ENCODE results near the gene LGALS9. TPM values are rescaled to one million over a fixed set of nuclear protein-coding genes. Genes with fewer than 3 reads are reported as not detected.
"Not testable (repeated sequence)": the region's sequence is repeated elsewhere in the genome, so short reads cannot be mapped to it uniquely, and the experiment has no call there.

LGALS9 gene
- total and polyA plus RNA-seq, 7 experiments from 2014 or later: 11.0 to 198 (median 15.0) TPM

GRCh38 chr17:27638415-27638914 is 7.5 kb downstream of the LGALS9 start:
- CTCF ChIA-PET; H3K4me1 ChIP-seq (ENCODE audit: control insufficient read depth in 2 of 2, insufficient read depth in 2 of 2, low read length in 2 of 2); H3K4me3 ChIP-seq (ENCODE audit: low read length); POLR2A ChIA-PET; H3K9me3 Mint-ChIP-seq; H3K9me3 ChIP-seq (ENCODE audit: control insufficient read depth in 2 of 3, low read length in 3 of 3); H3K4me3 Mint-ChIP-seq; H3K27ac ChIP-seq (ENCODE audit: low read depth, low read length); ATAC-seq; H3K27me3 Mint-ChIP-seq; H3K27ac Mint-ChIP-seq; DNase-seq; H3K27me3 ChIP-seq (ENCODE audit: control insufficient read depth in 2 of 2, insufficient read depth in 2 of 2, low read length in 2 of 2): not testable (repeated sequence)
- intact Hi-C loops (cut with micrococcal nuclease): loop anchor here in 1 of 2 donors (10.0 kb wide), 1 partner anchor 184 kb away; the partner anchor contains the start of gene KSR1
- peaks cover 0 to 25% (median 4%) of the 10 kb centered on the region in 3 experiments for H3K36me3 ChIP-seq (ENCODE audit: control insufficient read depth in 2 of 3, insufficient read depth in 3 of 3, low read length in 3 of 3)
- peaks cover 3 to 24% (median 13%) of the 10 kb centered on the region in 5 donors for H3K36me3 Mint-ChIP-seq
- H3K4me1 Mint-ChIP-seq: peaks cover 13 to 22% (median 16%) of the 10 kb centered on the region in 7 donors

GRCh38 chr17:27640790-27641189 is 9.8 kb downstream of the LGALS9 start:
- ChIA-PET CTCF (no interaction called here), POLR2A (no interaction called here)
- H3K4me1 Mint-ChIP-seq: peaks cover 0 to 4% (median under 1%) of the 10 kb centered on the region in 7 donors
- H3K4me3 Mint-ChIP-seq: no peak overlapping the region
- H3K4me1 ChIP-seq (ENCODE audit: control insufficient read depth in 2 of 2, insufficient read depth in 2 of 2, low read length in 2 of 2): no peaks in the 10 kb centered on the region
- no peaks in the 10 kb centered on the region for H3K27me3 ChIP-seq (ENCODE audit: control insufficient read depth in 2 of 2, insufficient read depth in 2 of 2, low read length in 2 of 2)
- H3K9me3 ChIP-seq (ENCODE audit: control insufficient read depth in 2 of 3, low read length in 3 of 3): no peaks in the 10 kb centered on the region
- peaks cover 3 to 29% (median 11%) of the 10 kb centered on the region in 5 donors for H3K36me3 Mint-ChIP-seq
- DNase-seq: no peak
- intact Hi-C loops (cut with micrococcal nuclease): no loop called here
- no peak overlapping the region for H3K4me3 ChIP-seq (ENCODE audit: low read length)
- no peak for ATAC-seq
- no peak overlapping the region for H3K27ac Mint-ChIP-seq
- no peaks in the 10 kb centered on the region for H3K27me3 Mint-ChIP-seq
- no peak overlapping the region for H3K27ac ChIP-seq (ENCODE audit: low read depth, low read length)
- no peaks in the 10 kb centered on the region for H3K9me3 Mint-ChIP-seq
- H3K36me3 ChIP-seq (ENCODE audit: control insufficient read depth in 2 of 3, insufficient read depth in 3 of 3, low read length in 3 of 3): peaks cover 0 to 25% (median 4%) of the 10 kb centered on the region in 3 experiments

- H3K27me3 ChIP-seq (ENCODE audit: control insufficient read depth in 2 of 2, insufficient read depth in 2 of 2, low read length in 2 of 2): no peaks in the 10 kb centered on the region
- ATAC-seq: no peak
- no peak overlapping the region for H3K27ac Mint-ChIP-seq
Observed at GRCh38 chr17:27644586-27644985, 13.6 kb downstream of the LGALS9 start.

DNA sequence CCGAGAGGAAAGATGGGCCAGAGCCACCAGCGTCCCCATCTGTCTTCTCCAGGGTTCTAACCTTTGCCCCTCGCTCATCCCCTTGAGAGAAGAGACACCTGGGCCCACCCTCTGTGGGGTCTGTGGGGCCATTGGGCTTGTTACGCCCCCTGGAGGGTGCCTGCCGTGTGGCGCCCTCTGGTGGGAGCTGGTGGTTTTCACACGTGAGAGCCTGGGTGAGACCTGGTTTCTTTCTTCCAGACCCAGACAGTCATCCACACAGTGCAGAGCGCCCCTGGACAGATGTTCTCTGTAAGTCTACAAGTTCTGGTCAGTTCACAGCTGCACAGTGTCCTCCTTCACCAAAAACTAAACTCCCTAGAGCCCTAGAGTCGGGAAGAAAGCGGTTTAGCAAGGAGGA is 14.6 kb downstream of the LGALS9 start:
- intact Hi-C loops (cut with micrococcal nuclease); H3K27me3 ChIP-seq (ENCODE audit: control insufficient read depth in 2 of 2, insufficient read depth in 2 of 2, low read length in 2 of 2); POLR2A ChIA-PET; H3K27me3 Mint-ChIP-seq; CTCF ChIA-PET; H3K4me1 ChIP-seq (ENCODE audit: control insufficient read depth in 2 of 2, insufficient read depth in 2 of 2, low read length in 2 of 2); H3K9me3 ChIP-seq (ENCODE audit: control insufficient read depth in 2 of 3, low read length in 3 of 3); H3K27ac Mint-ChIP-seq; H3K4me3 ChIP-seq (ENCODE audit: low read length); H3K4me1 Mint-ChIP-seq; H3K4me3 Mint-ChIP-seq; DNase-seq; H3K9me3 Mint-ChIP-seq; H3K27ac ChIP-seq (ENCODE audit: low read depth, low read length): not testable (repeated sequence)
- H3K36me3 Mint-ChIP-seq: peaks cover 3 to 22% (median 13%) of the 10 kb centered on the region in 5 donors
- H3K36me3 ChIP-seq (ENCODE audit: control insufficient read depth in 2 of 3, insufficient read depth in 3 of 3, low read length in 3 of 3): peaks cover 0 to 25% (median 3%) of the 10 kb centered on the region in 3 experiments
- ATAC-seq: peak; percentile 75

More at GRCh38 chr17:27644586-27644985, 13.6 kb downstream of the LGALS9 start:
- Mint-ChIP-seq H3K4me1 (peaks cover 0 to 6% (median 0%) of the 10 kb centered on the region in 7 donors), H3K9me3 (no peaks in the 10 kb centered on the region), H3K4me3 (no peak overlapping the region), H3K27me3 (no peaks in the 10 kb centered on the region), H3K36me3 (peaks cover 3 to 28% (median 15%) of the 10 kb centered on the region in 5 donors)
- no peak for DNase-seq
- no peaks in the 10 kb centered on the region for H3K9me3 ChIP-seq (ENCODE audit: control insufficient read depth in 2 of 3, low read length in 3 of 3)
- peaks cover 0 to 35% (median 4%) of the 10 kb centered on the region in 3 experiments for H3K36me3 ChIP-seq (ENCODE audit: control insufficient read depth in 2 of 3, insufficient read depth in 3 of 3, low read length in 3 of 3)
- H3K27ac ChIP-seq (ENCODE audit: low read depth, low read length): no peak overlapping the region
- H3K4me3 ChIP-seq (ENCODE audit: low read length): no peak overlapping the region
- intact Hi-C loops (cut with micrococcal nuclease): no loop called here
- ChIA-PET CTCF (interaction anchor here (0.7 kb wide), 1 partner anchor 76 kb away, joined by 3 read pairs; no protein-coding TSS in a partner anchor), POLR2A (no interaction called here)
- H3K4me1 ChIP-seq (ENCODE audit: control insufficient read depth in 2 of 2, insufficient read depth in 2 of 2, low read length in 2 of 2): no peaks in the 10 kb centered on the region

DNA sequence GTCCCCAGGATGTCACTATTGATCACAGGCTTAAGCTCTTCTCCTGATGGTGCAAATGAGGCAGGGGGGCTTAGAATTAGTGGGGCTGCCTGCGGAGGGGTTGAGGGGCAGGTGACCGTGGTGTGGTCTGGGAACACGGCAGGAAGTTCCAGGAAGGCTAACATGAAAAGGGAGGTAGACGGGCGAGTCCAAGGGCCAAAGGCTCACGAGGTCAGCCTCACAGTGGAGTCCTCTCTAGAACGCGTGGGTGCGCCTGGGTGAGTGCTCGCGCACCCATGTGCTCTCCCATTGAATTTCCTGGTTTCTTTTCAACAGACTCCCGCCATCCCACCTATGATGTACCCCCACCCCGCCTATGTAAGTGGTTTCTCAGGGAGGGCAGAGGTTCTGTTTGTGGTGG is 15.2 kb downstream of the LGALS9 start:
- Histone ChIP-seq H3K4me3 (ENCODE audit: low read length) (no peak overlapping the region), H3K4me1 (ENCODE audit: control insufficient read depth in 2 of 2, insufficient read depth in 2 of 2, low read length in 2 of 2) (no peaks in the 10 kb centered on the region), H3K27ac (ENCODE audit: low read depth, low read length) (no peak overlapping the region), H3K36me3 (ENCODE audit: control insufficient read depth in 2 of 3, insufficient read depth in 3 of 3, low read length in 3 of 3) (peaks cover 0 to 20% (median 0%) of the 10 kb centered on the region in 3 experiments), H3K9me3 (ENCODE audit: control insufficient read depth in 2 of 3, low read length in 3 of 3) (no peaks in the 10 kb centered on the region), H3K27me3 (ENCODE audit: control insufficient read depth in 2 of 2, insufficient read depth in 2 of 2, low read length in 2 of 2) (no peaks in the 10 kb centered on the region)
- peaks cover 3 to 18% (median 11%) of the 10 kb centered on the region in 5 donors for H3K36me3 Mint-ChIP-seq
- H3K4me3 Mint-ChIP-seq: no peak overlapping the region
- peaks cover 0 to 6% (median 0%) of the 10 kb centered on the region in 7 donors for H3K4me1 Mint-ChIP-seq
- H3K27ac Mint-ChIP-seq: no peak overlapping the region
- intact Hi-C loops (cut with micrococcal nuclease): no loop called here
- H3K9me3 Mint-ChIP-seq: no peaks in the 10 kb centered on the region
- no peaks in the 10 kb centered on the region for H3K27me3 Mint-ChIP-seq
- ChIA-PET CTCF (no interaction called here), POLR2A (no interaction called here)
- DNase-seq: no peak
- no peak for ATAC-seq

GRCh38 chr17:27647765-27648164 is 16.8 kb downstream of the LGALS9 start:
- Mint-ChIP-seq H3K4me3 (no peak overlapping the region), H3K4me1 (peaks cover 0 to 10% (median 3%) of the 10 kb centered on the region in 7 donors), H3K9me3 (peaks cover 0 to 2% (median 0%) of the 10 kb centered on the region in 11 donors), H3K27me3 (no peaks in the 10 kb centered on the region), H3K27ac (peak overlapping the region in 1 of 9 donors; percentile 41), H3K36me3 (peaks cover 0 to 11% (median 9%) of the 10 kb centered on the region in 5 donors)
- ATAC-seq: no peak
- ChIA-PET CTCF (interaction anchor here (1.3 kb wide), 1 partner anchor 10 kb away, joined by 4 read pairs; no protein-coding TSS in a partner anchor), POLR2A (no interaction called here)
- Histone ChIP-seq H3K27me3 (ENCODE audit: control insufficient read depth in 2 of 2, insufficient read depth in 2 of 2, low read length in 2 of 2) (no peaks in the 10 kb centered on the region), H3K4me3 (ENCODE audit: low read length) (no peak overlapping the region), H3K36me3 (ENCODE audit: control insufficient read depth in 2 of 3, insufficient read depth in 3 of 3, low read length in 3 of 3) (peaks cover 0 to 20% (median 0%) of the 10 kb centered on the region in 3 experiments), H3K27ac (ENCODE audit: low read depth, low read length) (no peak overlapping the region), H3K4me1 (ENCODE audit: control insufficient read depth in 2 of 2, insufficient read depth in 2 of 2, low read length in 2 of 2) (no peaks in the 10 kb centered on the region), H3K9me3 (ENCODE audit: control insufficient read depth in 2 of 3, low read length in 3 of 3) (no peaks in the 10 kb centered on the region)
- no peak for DNase-seq
- intact Hi-C loops (cut with micrococcal nuclease): no loop called here

GRCh38 chr17:27649111-27649571 is 18.2 kb downstream of the LGALS9 start:
- ATAC-seq; POLR2A ChIA-PET; CTCF ChIA-PET; H3K9me3 ChIP-seq (ENCODE audit: control insufficient read depth in 2 of 3, low read length in 3 of 3); H3K27me3 Mint-ChIP-seq; H3K4me3 Mint-ChIP-seq; intact Hi-C loops (cut with micrococcal nuclease); H3K4me1 ChIP-seq (ENCODE audit: control insufficient read depth in 2 of 2, insufficient read depth in 2 of 2, low read length in 2 of 2); H3K27ac ChIP-seq (ENCODE audit: low read depth, low read length); DNase-seq; H3K27ac Mint-ChIP-seq; H3K9me3 Mint-ChIP-seq; H3K4me3 ChIP-seq (ENCODE audit: low read length); H3K36me3 Mint-ChIP-seq; H3K4me1 Mint-ChIP-seq; H3K27me3 ChIP-seq (ENCODE audit: control insufficient read depth in 2 of 2, insufficient read depth in 2 of 2, low read length in 2 of 2): not testable (repeated sequence)
- peaks cover 0 to 20% (median 0%) of the 10 kb centered on the region in 3 experiments for H3K36me3 ChIP-seq (ENCODE audit: control insufficient read depth in 2 of 3, insufficient read depth in 3 of 3, low read length in 3 of 3)
